MM.1S (cell line): ENCODE measurements around the gene BANK1.

ENCODE experiments used
- DNase-seq: peaks from one replicate; pipeline ENCODE4 v3.0.0-alpha.2; 2015
- H2AFZ ChIP-seq: fragments of 300-600 bp; sonication (generic); 2 replicates; pipeline ENCODE4 v1.6.0; 2016; ENCODE audit warnings: antibody characterized with exemption, low read length
- H3F3A ChIP-seq: fragments of 300-600 bp; sonication (generic); 2 replicates; pipeline ENCODE4 v1.6.1; 2016; ENCODE audit warnings: mild to moderate bottlenecking, antibody characterized with exemption, low read length, moderate library complexity, mixed read lengths; ENCODE audit not compliant: insufficient read depth
- H3K27ac ChIP-seq: fragments of 300-600 bp; sonication (generic); 2 replicates; pipeline ENCODE4 v1.5.1; 2016; ENCODE audit warnings: mild to moderate bottlenecking, low read length
- H3K27me3 ChIP-seq: fragments of 300-600 bp; sonication (generic); replicated peaks from 2 replicates; pipeline ENCODE4 v1.6.0; 2016; ENCODE audit warnings: low read length; ENCODE audit not compliant: insufficient read depth
- H3K36me3 ChIP-seq: fragments of 300-600 bp; sonication (generic); replicated peaks from 2 replicates; pipeline ENCODE4 v1.6.1; 2016; ENCODE audit warnings: mild to moderate bottlenecking, low read length, mixed read lengths; ENCODE audit not compliant: insufficient read depth
- H3K4me1 ChIP-seq: fragments of 300-600 bp; sonication (generic); 2 replicates; pipeline ENCODE4 v1.6.1; 2016; ENCODE audit warnings: low read length, mixed read lengths
- H3K4me2 ChIP-seq: fragments of 300-600 bp; sonication (generic); 2 replicates; pipeline ENCODE4 v1.6.0; 2016; ENCODE audit warnings: low read depth, low read length
- H3K4me3 ChIP-seq: fragments of 300-600 bp; sonication (generic); 2 replicates; pipeline ENCODE4 v1.5.1; 2016; ENCODE audit warnings: low read length, mixed read lengths
- H3K79me2 ChIP-seq: fragments of 300-600 bp; sonication (generic); 2 replicates; pipeline ENCODE4 v1.6.1; 2016; ENCODE audit warnings: mixed run types, low read length, mixed read lengths
- H3K9ac ChIP-seq: fragments of 300-600 bp; sonication (generic); 2 replicates; pipeline ENCODE4 v1.6.1; 2016; ENCODE audit warnings: low read length, mixed read lengths
- H3K9me2 ChIP-seq: fragments of 300-600 bp; sonication (generic); replicated peaks from 2 replicates; pipeline ENCODE4 v1.6.1; 2016; ENCODE audit warnings: mild to moderate bottlenecking, low read length, mixed read lengths; ENCODE audit not compliant: insufficient read depth
- H3K9me3 ChIP-seq: fragments of 300-600 bp; sonication (generic); replicated peaks from 2 replicates; pipeline ENCODE4 v1.6.1; 2016; ENCODE audit warnings: mild to moderate bottlenecking, low read length, mixed read lengths; ENCODE audit not compliant: insufficient read depth
- H4K20me1 ChIP-seq: fragments of 300-600 bp; sonication (generic); 2 replicates; pipeline ENCODE4 v1.6.1; 2016; ENCODE audit warnings: mild to moderate bottlenecking, low read length, moderate library complexity, mixed read lengths; ENCODE audit not compliant: insufficient read depth
- EZH2 ChIP-seq: fragments of 300-600 bp; sonication (generic); optimal IDR thresholded peaks from 2 replicates; pipeline ENCODE3; 2017; ENCODE audit warnings: low read depth, mild to moderate bottlenecking, antibody characterized with exemption, low read length, mixed read lengths
- EZH2phosphoT487 ChIP-seq: fragments of 300-600 bp; sonication (generic); IDR thresholded peaks from 2 replicates; pipeline ENCODE4 v1.6.1; 2018; ENCODE audit warnings: antibody characterized with exemption, low read length
- TF ChIP-seq, protein P1 (sequence below): fragments of 300-600 bp; sonication (generic); IDR thresholded peaks from 2 replicates; pipeline ENCODE4 v1.5.1; 2016; ENCODE audit warnings: antibody characterized with exemption, low read length, mixed read lengths

Gene BANK1

DNA sequence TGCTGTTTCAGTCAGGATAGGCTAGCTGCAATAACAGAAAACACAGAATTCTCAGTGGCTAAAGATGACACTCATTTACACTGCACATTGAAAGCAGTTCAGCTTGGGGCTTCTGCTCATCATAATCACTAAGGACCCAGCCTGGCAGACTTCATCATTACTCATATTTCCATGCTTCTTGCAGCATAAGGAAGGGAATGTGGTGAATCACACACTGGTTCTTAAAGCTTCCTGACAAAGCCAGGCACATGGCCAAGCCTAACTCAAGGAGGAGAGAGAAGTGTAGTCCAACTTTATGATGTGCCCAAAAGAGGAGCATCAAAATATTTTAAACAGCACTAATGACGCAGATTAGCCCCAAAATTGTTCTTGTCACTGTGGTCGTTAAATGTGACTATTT, 186.5 kb downstream of the BANK1 start:
- Histone ChIP-seq H3K79me2 (no peaks in the 10 kb centered on the region), H3F3A (no peaks in the 10 kb centered on the region), H4K20me1 (no peaks in the 10 kb centered on the region), H3K36me3 (no peaks in the 10 kb centered on the region), H3K27me3 (no peaks in the 10 kb centered on the region), H3K4me3 (no peak overlapping the region), H3K9me3 (no peaks in the 10 kb centered on the region), H3K9me2 (no peaks in the 10 kb centered on the region), H3K4me1 (peaks cover 6% of the 10 kb centered on the region; the same call in 1 of the 2 replicates), H2AFZ (no peak overlapping the region), H3K9ac (no peak overlapping the region), H3K4me2 (no peak overlapping the region), H3K27ac (no peak overlapping the region)
- TF ChIP-seq EZH2phosphoT487 (no peak), EZH2 (no peak)
- TF ChIP-seq, protein P1, sequence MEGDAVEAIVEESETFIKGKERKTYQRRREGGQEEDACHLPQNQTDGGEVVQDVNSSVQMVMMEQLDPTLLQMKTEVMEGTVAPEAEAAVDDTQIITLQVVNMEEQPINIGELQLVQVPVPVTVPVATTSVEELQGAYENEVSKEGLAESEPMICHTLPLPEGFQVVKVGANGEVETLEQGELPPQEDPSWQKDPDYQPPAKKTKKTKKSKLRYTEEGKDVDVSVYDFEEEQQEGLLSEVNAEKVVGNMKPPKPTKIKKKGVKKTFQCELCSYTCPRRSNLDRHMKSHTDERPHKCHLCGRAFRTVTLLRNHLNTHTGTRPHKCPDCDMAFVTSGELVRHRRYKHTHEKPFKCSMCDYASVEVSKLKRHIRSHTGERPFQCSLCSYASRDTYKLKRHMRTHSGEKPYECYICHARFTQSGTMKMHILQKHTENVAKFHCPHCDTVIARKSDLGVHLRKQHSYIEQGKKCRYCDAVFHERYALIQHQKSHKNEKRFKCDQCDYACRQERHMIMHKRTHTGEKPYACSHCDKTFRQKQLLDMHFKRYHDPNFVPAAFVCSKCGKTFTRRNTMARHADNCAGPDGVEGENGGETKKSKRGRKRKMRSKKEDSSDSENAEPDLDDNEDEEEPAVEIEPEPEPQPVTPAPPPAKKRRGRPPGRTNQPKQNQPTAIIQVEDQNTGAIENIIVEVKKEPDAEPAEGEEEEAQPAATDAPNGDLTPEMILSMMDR: no peak
- no peak for DNase-seq

DNA sequence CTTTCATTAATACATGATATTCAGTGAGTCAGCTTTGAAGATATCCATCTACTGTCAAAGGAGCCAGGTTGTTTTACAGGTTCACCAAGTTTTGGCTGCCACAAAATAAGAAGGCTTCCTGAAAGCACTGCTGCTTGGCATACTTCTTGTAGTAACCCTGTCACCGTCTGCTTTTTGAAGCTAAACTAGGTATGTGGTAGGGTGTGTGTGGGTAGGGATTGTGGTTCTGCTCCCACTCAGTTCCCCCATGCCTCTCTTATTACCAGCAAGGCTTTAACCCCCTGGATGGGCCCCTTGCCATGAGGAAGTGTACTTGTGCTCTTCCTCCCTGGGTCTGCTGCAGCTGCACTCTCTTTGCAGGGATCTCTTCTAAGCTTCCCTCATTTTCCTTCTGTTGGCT, 191.2 kb downstream of the BANK1 start:
- no peak overlapping the region for H2AFZ ChIP-seq

DNA sequence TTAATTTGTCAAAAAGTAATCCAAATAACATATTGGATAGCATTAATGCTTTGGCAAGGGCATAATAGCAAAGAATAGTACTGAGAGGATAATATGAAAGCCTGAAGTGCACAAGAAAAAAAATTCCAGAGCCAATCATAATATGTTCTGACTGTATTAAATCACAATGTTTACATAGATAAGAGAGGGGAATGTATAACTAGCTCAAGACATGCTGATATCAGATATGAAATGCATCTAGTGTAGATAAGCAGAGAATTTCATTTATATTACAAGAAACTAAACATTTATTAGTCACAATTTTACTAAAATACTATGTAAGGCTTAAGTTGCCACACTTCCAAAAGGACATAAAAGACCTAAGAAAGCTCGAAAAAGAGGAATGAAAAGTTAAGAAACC, 193.3 kb downstream of the BANK1 start:
- H3F3A ChIP-seq: no peaks in the 10 kb centered on the region
- TF ChIP-seq, protein P1: no peak
- no peak for TF ChIP-seq EZH2phosphoT487
- TF ChIP-seq EZH2: no peak
- no peaks in the 10 kb centered on the region for H3K9me3 ChIP-seq
- no peak overlapping the region for H3K4me3 ChIP-seq
- no peaks in the 10 kb centered on the region for H3K79me2 ChIP-seq
- H3K4me1 ChIP-seq: no peaks in the 10 kb centered on the region
- H3K27ac ChIP-seq: no peak overlapping the region
- H3K4me2 ChIP-seq: no peak overlapping the region
- H3K9ac ChIP-seq: no peak overlapping the region
- no peaks in the 10 kb centered on the region for H3K9me2 ChIP-seq
- H3K36me3 ChIP-seq: no peaks in the 10 kb centered on the region
- no peak overlapping the region for H2AFZ ChIP-seq
- H3K27me3 ChIP-seq: no peaks in the 10 kb centered on the region
- DNase-seq: no peak
- H4K20me1 ChIP-seq: no peaks in the 10 kb centered on the region

More for the DNA sequence above, 191.2 kb downstream of the BANK1 start:
- Histone ChIP-seq H3K4me3 (no peak overlapping the region), H3K9me3 (no peaks in the 10 kb centered on the region), H3K36me3 (no peaks in the 10 kb centered on the region), H3K9ac (no peak overlapping the region), H3K27ac (no peak overlapping the region), H3K4me2 (no peak overlapping the region), H4K20me1 (no peaks in the 10 kb centered on the region), H3F3A (no peaks in the 10 kb centered on the region), H3K27me3 (no peaks in the 10 kb centered on the region), H3K4me1 (no peaks in the 10 kb centered on the region), H3K79me2 (no peaks in the 10 kb centered on the region), H3K9me2 (no peaks in the 10 kb centered on the region)
- TF ChIP-seq, protein P1: no peak
- TF ChIP-seq EZH2phosphoT487: no peak
- no peak for TF ChIP-seq EZH2
- no peak for DNase-seq
